H9 (cell line): ENCODE data around the gene ARMC9. TPM values are rescaled to one million over a fixed set of nuclear protein-coding genes. Genes with fewer than 3 reads are reported as not detected.

Experiments used
- DNase-seq: peaks from one replicate; pipeline ENCODE4 v3.0.0-alpha.2; 2017
- H2AFZ ChIP-seq: one replicate; pipeline ENCODE4 v1.6.1; 2013; ENCODE audit warnings: mild to moderate bottlenecking, low read length, control low read depth, moderate library complexity
- H2AK5ac ChIP-seq: 2 replicates; pipeline ENCODE4 v1.6.1; 2013; ENCODE audit warnings: low read length, control low read depth, mixed read lengths; ENCODE audit not compliant: insufficient read length
- H2BK120ac ChIP-seq: one replicate; pipeline ENCODE4 v1.6.1; 2013; ENCODE audit warnings: low read depth, mild to moderate bottlenecking, low read length, control low read depth, inconsistent platforms; ENCODE audit not compliant: poor library complexity, severe bottlenecking
- H2BK12ac ChIP-seq: 2 replicates; pipeline ENCODE4 v1.6.1; 2013; ENCODE audit warnings: low read length, control low read depth, mixed read lengths, low read depth; ENCODE audit not compliant: insufficient read length
- H2BK15ac ChIP-seq: 2 replicates; pipeline ENCODE4 v1.6.1; 2013; ENCODE audit warnings: low read depth, low read length, control low read depth
- H2BK20ac ChIP-seq: one replicate; pipeline ENCODE4 v1.6.1; 2013; ENCODE audit warnings: low read depth, mild to moderate bottlenecking, low read length, control low read depth, inconsistent platforms; ENCODE audit not compliant: poor library complexity, severe bottlenecking
- H2BK5ac ChIP-seq: 2 replicates; pipeline ENCODE4 v1.6.1; 2013; ENCODE audit warnings: low read length, control low read depth, mixed read lengths; ENCODE audit not compliant: insufficient read length
- H3K14ac ChIP-seq: 2 replicates; pipeline ENCODE4 v1.6.1; 2013; ENCODE audit warnings: low read length, control low read depth; ENCODE audit not compliant: insufficient read depth
- H3K18ac ChIP-seq: 2 replicates; pipeline ENCODE4 v1.6.1; 2013; ENCODE audit warnings: low read depth, mild to moderate bottlenecking, mixed read lengths, low read length, control low read depth; ENCODE audit not compliant: insufficient read length
- H3K23ac ChIP-seq: 2 replicates; pipeline ENCODE4 v1.6.1; 2013; ENCODE audit warnings: low read length, control low read depth, mixed read lengths, low read depth; ENCODE audit not compliant: insufficient read length
- H3K23me2 ChIP-seq: 2 replicates; pipeline ENCODE4 v1.6.1; 2013; ENCODE audit warnings: low read depth, mild to moderate bottlenecking, mixed read lengths, low read length, control low read depth; ENCODE audit not compliant: insufficient read length, poor library complexity, severe bottlenecking
- H3K27ac ChIP-seq: 2 replicates; pipeline ENCODE4 v1.5.1; 2013; ENCODE audit warnings: low read length, control low read depth, mixed read lengths, low read depth; ENCODE audit not compliant: insufficient read length
- H3K27me3 ChIP-seq: 2 replicates; pipeline ENCODE4 v1.6.1; 2013; ENCODE audit warnings: low read length, control low read depth, inconsistent platforms; ENCODE audit not compliant: insufficient read depth
- H3K4ac ChIP-seq: 2 replicates; pipeline ENCODE4 v1.6.1; 2013; ENCODE audit warnings: low read depth, mild to moderate bottlenecking, control low read depth, inconsistent platforms, low read length, moderate library complexity
- H3K4me1 ChIP-seq: 2 replicates; pipeline ENCODE4 v1.6.1; 2013; ENCODE audit warnings: low read length, control low read depth, inconsistent platforms; ENCODE audit not compliant: insufficient read depth
- H3K4me2 ChIP-seq: 2 replicates; pipeline ENCODE4 v1.6.1; 2013; ENCODE audit warnings: low read length, control low read depth, mixed read lengths; ENCODE audit not compliant: insufficient read length, insufficient read depth
- H3K56ac ChIP-seq: 2 replicates; pipeline ENCODE4 v1.6.1; 2013; ENCODE audit warnings: low read depth, mild to moderate bottlenecking, mixed read lengths, low read length, control low read depth; ENCODE audit not compliant: insufficient read length
- H3K79me1 ChIP-seq: 2 replicates; pipeline ENCODE4 v1.6.1; 2013; ENCODE audit warnings: low read depth, mild to moderate bottlenecking, moderate library complexity, low read length, control low read depth, inconsistent platforms; ENCODE audit not compliant: insufficient read depth, poor library complexity, severe bottlenecking
- H3K79me2 ChIP-seq: 2 replicates; pipeline ENCODE4 v1.6.1; 2013; ENCODE audit warnings: low read length, control low read depth, inconsistent platforms; ENCODE audit not compliant: insufficient read depth
- H3K9ac ChIP-seq: 2 replicates; pipeline ENCODE4 v1.6.1; 2013; ENCODE audit warnings: low read length, control low read depth, mixed read lengths; ENCODE audit not compliant: insufficient read length; ENCODE audit errors: extremely low read depth
- H3K9me3 ChIP-seq: one replicate; pipeline ENCODE4 v1.6.1; 2013; ENCODE audit warnings: low read depth, low read length, inconsistent platforms; ENCODE audit not compliant: control insufficient read depth
- H3T11ph ChIP-seq: one replicate; pipeline ENCODE4 v1.6.1; 2013; ENCODE audit warnings: mild to moderate bottlenecking, low read length, control low read depth, inconsistent platforms
- H4K20me1 ChIP-seq: one replicate; pipeline ENCODE4 v1.6.1; 2013; ENCODE audit not compliant: control insufficient read depth, insufficient read length, insufficient read depth
- H4K5ac ChIP-seq: 2 replicates; pipeline ENCODE4 v1.6.1; 2013; ENCODE audit warnings: low read depth, mild to moderate bottlenecking, mixed read lengths, low read length, control low read depth; ENCODE audit not compliant: insufficient read length
- H4K8ac ChIP-seq: replicated peaks from 2 replicates; pipeline ENCODE4 v1.6.1; 2013; ENCODE audit warnings: low read length, control low read depth, mixed read lengths, low read depth; ENCODE audit not compliant: insufficient read length
- H4K91ac ChIP-seq: 2 replicates; pipeline ENCODE4 v1.6.1; 2013; ENCODE audit warnings: low read depth, mild to moderate bottlenecking, moderate library complexity, mixed read lengths, low read length, control low read depth; ENCODE audit not compliant: insufficient read length
- H3K27ac Mint-ChIP-seq, 3 experiments: 2 replicates in 2 of 3; 3 replicates in 1 of 3; pipeline ENCODE4 v1.8.0; 2020 to 2021; ENCODE audit warnings: mixed read lengths in 3 of 3, mild to moderate bottlenecking in 1 of 3, moderate library complexity in 1 of 3
- H3K27me3 Mint-ChIP-seq: 2 replicates; pipeline ENCODE4 v1.8.0; 2021; ENCODE audit warnings: low read depth, mild to moderate bottlenecking, moderate library complexity, mixed read lengths
- H3K36me3 Mint-ChIP-seq, 3 experiments: 2 replicates in 2 of 3; 3 replicates in 1 of 3; pipeline ENCODE4 v1.8.0; 2020 to 2021; ENCODE audit warnings: low read depth in 3 of 3, mixed read lengths in 3 of 3; ENCODE audit not compliant: insufficient read depth in 1 of 3
- H3K4me1 Mint-ChIP-seq, 2 experiments: 2 replicates each; pipeline ENCODE4 v1.8.0; 2020; ENCODE audit warnings: mixed read lengths in 2 of 2
- H3K4me3 Mint-ChIP-seq, 2 experiments: 2 replicates in 1 of 2; 3 replicates in 1 of 2; pipeline ENCODE4 v1.8.0; 2020 to 2021; ENCODE audit warnings: mild to moderate bottlenecking in 2 of 2, mixed read lengths in 2 of 2, moderate library complexity in 1 of 2
- H3K9me3 Mint-ChIP-seq, 2 experiments: 2 replicates in 1 of 2; 3 replicates in 1 of 2; pipeline ENCODE4 v1.8.0; 2020; ENCODE audit warnings: mild to moderate bottlenecking in 2 of 2, mixed read lengths in 2 of 2, moderate library complexity in 1 of 2
- WGBS: extraction: QIAGEN DNeasy Blood & Tissue Kit; methylation state at CpG from one replicate; pipeline ENCODE4 v1.1.7; 2013; ENCODE audit warnings: missing lambda C conversion rate, low lambda C conversion rate, mixed read lengths; ENCODE audit not compliant: insufficient read length; ENCODE audit errors: extremely low coverage; 5-methylcytosine and 5-hydroxymethylcytosine counted together
- total RNA-seq: library from RNA; stranded (reverse); gene quantifications from 2 replicates; pipeline ENCODE4 v1.2.1, GENCODE V29; 2021
- TF ChIP-seq, protein P1 (sequence below): fragments of 200-600 bp; sonication (generic); conservative IDR thresholded peaks from 3 replicates; pipeline ENCODE4 v1.8.0; 2021; ENCODE audit warnings: antibody characterized with exemption, mild to moderate bottlenecking

ARMC9 gene
- total RNA-seq, 1 experiment from 2014 or later, result 37.6 TPM

DNA sequence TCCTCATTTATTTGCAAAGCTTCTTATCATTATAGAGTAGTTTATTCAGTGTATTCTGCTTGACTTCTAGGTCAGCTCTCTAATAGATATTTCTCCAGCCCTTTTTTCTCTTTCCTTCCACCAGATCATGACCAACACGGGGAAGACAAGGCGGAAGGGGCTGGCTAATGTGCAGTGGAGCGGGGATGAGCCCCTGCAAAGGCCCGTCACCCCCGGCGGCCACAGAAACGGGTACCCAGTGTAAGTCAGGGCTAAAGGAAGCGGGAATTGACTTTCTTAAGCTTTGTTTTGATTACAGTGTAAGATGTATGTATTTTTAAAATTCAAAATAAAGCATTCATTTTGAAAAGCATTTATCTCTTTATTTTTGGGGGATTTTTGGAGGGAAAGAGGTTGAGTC, 146.4 kb downstream of the ARMC9 start:
- Histone ChIP-seq H4K91ac (no peak overlapping the region), H3K4ac (no peak overlapping the region), H2BK12ac (no peak overlapping the region), H3K18ac (no peak overlapping the region), H4K5ac (no peak overlapping the region), H2AFZ (no peak overlapping the region), H2AK5ac (no peak overlapping the region), H4K8ac (no peak overlapping the region), H4K20me1 (no peaks in the 10 kb centered on the region), H2BK5ac (no peak overlapping the region), H3K23ac (no peak overlapping the region), H3K56ac (no peak overlapping the region), H3T11ph (no peak overlapping the region), H3K27me3 (no peaks in the 10 kb centered on the region), H2BK20ac (no peak overlapping the region), H3K4me1 (no peaks in the 10 kb centered on the region), H2BK15ac (no peak overlapping the region), H2BK120ac (no peak overlapping the region), H3K4me2 (no peak overlapping the region), H3K23me2 (no peaks in the 10 kb centered on the region), H3K14ac (no peak overlapping the region), H3K27ac (no peak overlapping the region), H3K9me3 (no peaks in the 10 kb centered on the region), H3K79me2 (no peaks in the 10 kb centered on the region), H3K9ac (no peak overlapping the region), H3K79me1 (no peaks in the 10 kb centered on the region)
- Mint-ChIP-seq H3K36me3 (peaks cover 5 to 13% (median 12%) of the 10 kb centered on the region in 3 experiments; a peak in 5 of 7 replicates), H3K4me3 (no peak overlapping the region), H3K27ac (peak overlapping the region in 2 of 3 experiments; percentile 46 to 78; a peak in 2 of 7 replicates), H3K27me3 (no peaks in the 10 kb centered on the region), H3K4me1 (peaks cover 11 to 18% of the 10 kb centered on the region in 2 experiments), H3K9me3 (no peaks in the 10 kb centered on the region)
- WGBS, result no CpG with 5 or more reads among the region's 8 CpGs
- DNase-seq, result no peak
- TF ChIP-seq, protein P1, sequence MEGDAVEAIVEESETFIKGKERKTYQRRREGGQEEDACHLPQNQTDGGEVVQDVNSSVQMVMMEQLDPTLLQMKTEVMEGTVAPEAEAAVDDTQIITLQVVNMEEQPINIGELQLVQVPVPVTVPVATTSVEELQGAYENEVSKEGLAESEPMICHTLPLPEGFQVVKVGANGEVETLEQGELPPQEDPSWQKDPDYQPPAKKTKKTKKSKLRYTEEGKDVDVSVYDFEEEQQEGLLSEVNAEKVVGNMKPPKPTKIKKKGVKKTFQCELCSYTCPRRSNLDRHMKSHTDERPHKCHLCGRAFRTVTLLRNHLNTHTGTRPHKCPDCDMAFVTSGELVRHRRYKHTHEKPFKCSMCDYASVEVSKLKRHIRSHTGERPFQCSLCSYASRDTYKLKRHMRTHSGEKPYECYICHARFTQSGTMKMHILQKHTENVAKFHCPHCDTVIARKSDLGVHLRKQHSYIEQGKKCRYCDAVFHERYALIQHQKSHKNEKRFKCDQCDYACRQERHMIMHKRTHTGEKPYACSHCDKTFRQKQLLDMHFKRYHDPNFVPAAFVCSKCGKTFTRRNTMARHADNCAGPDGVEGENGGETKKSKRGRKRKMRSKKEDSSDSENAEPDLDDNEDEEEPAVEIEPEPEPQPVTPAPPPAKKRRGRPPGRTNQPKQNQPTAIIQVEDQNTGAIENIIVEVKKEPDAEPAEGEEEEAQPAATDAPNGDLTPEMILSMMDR, result no peak
